GM13976 (cell line): Measurements from ENCODE around the gene UBXN4.

Experiments used
- DNase-seq: peaks from one replicate; pipeline ENCODE4 v3.0.0; 2012; ENCODE audit warnings: low spot score
- CTCF ChIP-seq: IDR thresholded peaks from 2 replicates; pipeline ENCODE4 v1.5.1; 2012; ENCODE audit warnings: borderline replicate concordance, mild to moderate bottlenecking; ENCODE audit not compliant: insufficient read depth; ENCODE audit errors: extremely low read depth, missing control alignments, control extremely low read depth
- in situ Hi-C: fragments of 300-500 bp; cut with MboI; formaldehyde crosslinking; loops from one replicate; pipeline ENCODE4 v1.12.0; 2022; ENCODE audit warnings: low sequenced_read_pairs, mixed read lengths, inconsistent platforms; ENCODE audit not compliant: unreplicated experiment

UBXN4 gene

GRCh38 chr2:135782231-135782630, 40.6 kb downstream of the UBXN4 start:
- DNase-seq = no peak
- no peak for TF ChIP-seq CTCF
- in situ Hi-C loops = no loop called here

DNA sequence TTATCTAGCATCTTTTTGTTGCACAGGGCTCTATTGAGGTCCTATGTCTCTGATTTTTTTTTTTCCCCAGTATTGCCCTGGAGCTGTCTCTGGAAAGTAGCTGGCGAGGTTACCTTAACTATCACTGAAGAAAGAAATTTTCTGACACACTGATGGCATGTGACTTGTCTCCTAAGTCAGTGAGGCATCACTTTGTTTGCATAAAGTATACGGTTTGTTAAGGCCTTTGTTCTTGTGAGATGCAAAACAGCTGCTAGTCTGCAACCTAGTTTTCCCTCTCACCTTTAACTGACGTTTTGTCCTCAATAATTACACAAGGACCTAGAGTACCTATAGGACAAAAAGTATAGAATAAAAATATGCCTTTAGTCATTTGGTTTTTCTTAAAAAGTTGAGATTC, 41.8 kb downstream of the UBXN4 start:
- in situ Hi-C loops = no loop called here
- no peak for TF ChIP-seq CTCF
- DNase-seq = no peak

- in situ Hi-C loops = no loop called here
- no peak for DNase-seq
- TF ChIP-seq CTCF = no peak
Measured at GRCh38 chr2:135785032-135785431, 43.4 kb downstream of the UBXN4 start.

- DNase-seq = no peak
- in situ Hi-C loops = no loop called here
- no peak for TF ChIP-seq CTCF
Measured at GRCh38 chr2:135786823-135787222, 45.2 kb downstream of the UBXN4 start.

DNA sequence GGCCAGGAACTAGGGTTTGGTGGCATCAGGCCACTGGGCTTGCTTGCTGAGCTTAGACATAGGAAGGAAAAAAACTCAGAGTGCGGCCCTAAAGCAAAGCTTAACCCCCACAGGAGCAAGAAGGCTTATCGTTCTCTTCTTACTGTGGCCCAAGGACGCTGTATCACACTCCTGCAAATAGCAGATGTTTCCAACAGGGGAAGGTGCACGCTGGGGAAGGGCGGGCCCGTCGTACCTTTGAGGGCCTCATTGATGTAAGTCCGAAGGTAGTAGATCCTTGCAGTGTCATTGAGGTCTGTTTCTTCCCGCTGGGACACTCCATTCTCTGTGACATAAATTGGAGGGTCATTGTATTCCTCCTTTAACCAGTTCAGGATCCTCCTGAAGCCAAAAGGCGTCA, 48.8 kb downstream of the UBXN4 start:
- no peak for TF ChIP-seq CTCF
- in situ Hi-C loops = no loop called here
- DNase-seq = no peak

GRCh38 chr2:135791418-135792190, 49.9 kb downstream of the UBXN4 start:
- no peak for TF ChIP-seq CTCF
- in situ Hi-C loops = no loop called here
- no peak for DNase-seq
